HG03097 (cell line): ENCODE data around the gene GTF3C5.
"Not testable (repeated sequence)": the region's sequence is repeated elsewhere in the genome, so short reads cannot be mapped to it uniquely, and the experiment has no call there.

ENCODE experiments used
- ATAC-seq: cut with Tn5 transposase; IDR thresholded peaks from one replicate; pipeline ENCODE4 v1.9.1; 2021; ENCODE audit not compliant: unreplicated experiment, low FRiP score

Gene GTF3C5

GRCh38 chr9:133086212-133086860, 55.5 kb downstream of the GTF3C5 start:
- not testable (repeated sequence) for ATAC-seq

GRCh38 chr9:133086894-133087293, 56.1 kb downstream of the GTF3C5 start:
- no peak for ATAC-seq

GRCh38 chr9:133087429-133088145, 56.8 kb downstream of the GTF3C5 start:
- ATAC-seq, result no peak

- no peak for ATAC-seq
Measured at GRCh38 chr9:133088146-133088750, 57.5 kb downstream of the GTF3C5 start.

GRCh38 chr9:133088756-133089155, 58.0 kb downstream of the GTF3C5 start:
- no peak for ATAC-seq

GRCh38 chr9:133089271-133089671, 58.5 kb downstream of the GTF3C5 start:
- ATAC-seq, result no peak

- no peak for ATAC-seq
Measured at GRCh38 chr9:133090187-133090586, 59.4 kb downstream of the GTF3C5 start.

- ATAC-seq, result no peak
Measured at GRCh38 chr9:133090752-133091385, 60.1 kb downstream of the GTF3C5 start.

- ATAC-seq, result not testable (repeated sequence)
Measured at GRCh38 chr9:133094351-133094750, 63.6 kb downstream of the GTF3C5 start.

GRCh38 chr9:133094842-133095393, 64.1 kb downstream of the GTF3C5 start:
- no peak for ATAC-seq

- no peak for ATAC-seq
Measured at GRCh38 chr9:133098104-133098754, 67.4 kb downstream of the GTF3C5 start.

GRCh38 chr9:133098871-133099270, 68.1 kb downstream of the GTF3C5 start:
- no peak for ATAC-seq

- ATAC-seq, result no peak
Measured at GRCh38 chr9:133099726-133100505, 69.1 kb downstream of the GTF3C5 start.

GRCh38 chr9:133100506-133101355, 69.9 kb downstream of the GTF3C5 start:
- ATAC-seq, result no peak

- ATAC-seq, result no peak
Measured at GRCh38 chr9:133101356-133102189, 70.8 kb downstream of the GTF3C5 start.

GRCh38 chr9:133102190-133103021, 71.6 kb downstream of the GTF3C5 start:
- ATAC-seq, result no peak
